Right lobe of liver (tissue), 4 donors: ENCODE measurements around the gene SEC14L1.

ENCODE experiments used
- POLR2A ChIP-seq: fragments of 450-650 bp; IDR thresholded peaks from one replicate; pipeline ENCODE4 v1.6.1; 2017; ENCODE audit warnings: antibody characterized with exemption, mild to moderate bottlenecking
- TF ChIP-seq, protein P1 (sequence below), 4 donors: fragments of 200-600 bp in 3 of 4; fragments of 450-650 bp in 1 of 4; IDR thresholded peaks; one replicate each; pipeline versions ENCODE4 v1.5.1 to v1.8.0; 2016 to 2022; ENCODE audit warnings: antibody characterized with exemption in 4 of 4, mild to moderate bottlenecking in 2 of 4
- donor health status: DM: no; HTN: no; CAD: no.
- donor health status: DM: no; HTN: no; CAD: no.
- donor health status: DM: no; HTN: yes; CAD: no.

DNA sequence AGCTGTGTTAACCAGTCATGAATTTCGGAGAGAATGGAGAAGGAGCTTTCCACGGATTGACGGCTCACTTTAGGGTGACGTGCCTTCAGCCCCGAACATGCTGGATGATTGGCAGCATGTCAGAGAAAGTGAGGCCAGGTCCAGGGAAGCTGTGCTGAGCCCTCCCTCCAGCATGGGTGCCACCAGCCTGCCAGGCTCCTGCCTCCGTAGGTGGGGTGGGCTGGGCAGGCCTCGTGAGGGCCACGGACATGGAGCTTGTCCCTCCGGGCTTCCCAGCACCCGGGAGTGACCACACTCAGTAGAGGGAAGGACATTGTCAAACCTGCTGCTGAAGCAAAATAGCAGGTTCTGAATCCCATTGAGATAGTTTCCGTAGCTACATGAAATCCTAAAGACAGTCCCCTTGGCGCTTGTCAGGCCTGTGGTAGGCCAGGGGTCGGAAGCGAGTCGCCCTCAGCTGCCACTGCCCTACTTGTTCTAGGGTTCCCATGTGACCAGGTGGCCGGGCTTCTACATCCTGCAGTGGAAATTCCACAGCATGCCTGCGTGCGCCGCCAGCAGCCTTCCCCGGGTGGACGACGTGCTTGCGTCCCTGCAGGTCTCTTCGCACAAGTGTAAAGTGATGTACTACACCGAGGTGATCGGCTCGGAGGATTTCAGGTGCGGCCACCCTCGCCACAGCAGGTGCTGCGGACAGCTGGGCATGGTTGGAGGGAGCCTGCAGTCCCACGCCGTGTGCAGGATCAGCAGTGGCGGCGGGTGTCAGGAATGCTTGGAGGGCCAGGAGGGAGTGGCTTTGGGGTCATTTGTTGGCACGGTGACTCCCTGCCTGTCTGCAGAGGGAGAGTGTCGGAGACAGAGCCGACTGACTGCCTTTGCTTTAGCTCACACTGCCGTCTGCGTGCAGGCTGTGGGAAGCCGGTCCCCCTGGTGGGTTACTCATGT is 72.3 kb downstream of the SEC14L1 start:
- TF ChIP-seq, protein P1, sequence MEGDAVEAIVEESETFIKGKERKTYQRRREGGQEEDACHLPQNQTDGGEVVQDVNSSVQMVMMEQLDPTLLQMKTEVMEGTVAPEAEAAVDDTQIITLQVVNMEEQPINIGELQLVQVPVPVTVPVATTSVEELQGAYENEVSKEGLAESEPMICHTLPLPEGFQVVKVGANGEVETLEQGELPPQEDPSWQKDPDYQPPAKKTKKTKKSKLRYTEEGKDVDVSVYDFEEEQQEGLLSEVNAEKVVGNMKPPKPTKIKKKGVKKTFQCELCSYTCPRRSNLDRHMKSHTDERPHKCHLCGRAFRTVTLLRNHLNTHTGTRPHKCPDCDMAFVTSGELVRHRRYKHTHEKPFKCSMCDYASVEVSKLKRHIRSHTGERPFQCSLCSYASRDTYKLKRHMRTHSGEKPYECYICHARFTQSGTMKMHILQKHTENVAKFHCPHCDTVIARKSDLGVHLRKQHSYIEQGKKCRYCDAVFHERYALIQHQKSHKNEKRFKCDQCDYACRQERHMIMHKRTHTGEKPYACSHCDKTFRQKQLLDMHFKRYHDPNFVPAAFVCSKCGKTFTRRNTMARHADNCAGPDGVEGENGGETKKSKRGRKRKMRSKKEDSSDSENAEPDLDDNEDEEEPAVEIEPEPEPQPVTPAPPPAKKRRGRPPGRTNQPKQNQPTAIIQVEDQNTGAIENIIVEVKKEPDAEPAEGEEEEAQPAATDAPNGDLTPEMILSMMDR (IDR thresholded peaks at IDR 0.05) = no peak
- no peak for TF ChIP-seq POLR2A
